Fibroblast of skin of right biceps (primary cell): ENCODE results near the gene SCGN.

ENCODE experiments used
- DNase-seq: peaks from one replicate; pipeline ENCODE4 v3.0.0-alpha.2; 2013

SCGN gene

DNA sequence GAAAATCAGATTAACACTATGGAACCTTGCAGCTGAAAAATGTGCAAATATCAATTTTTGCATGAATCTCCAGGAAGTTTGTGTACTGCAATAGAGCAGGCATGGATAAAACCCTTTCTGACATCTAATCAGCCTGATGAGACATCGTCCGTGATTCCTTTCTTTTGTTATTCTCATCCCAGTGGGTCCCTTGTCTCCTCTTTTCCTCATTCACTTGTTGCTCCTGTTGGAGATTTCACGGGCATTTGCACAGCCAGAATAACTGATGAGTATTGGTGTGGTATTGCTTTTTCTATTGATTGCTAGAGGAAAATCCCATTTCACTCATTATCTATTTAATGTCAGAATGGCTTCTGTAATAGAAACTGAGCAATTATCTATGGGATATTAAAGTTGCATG lies 39.9 kb downstream of the SCGN start:
- no peak for DNase-seq

DNA sequence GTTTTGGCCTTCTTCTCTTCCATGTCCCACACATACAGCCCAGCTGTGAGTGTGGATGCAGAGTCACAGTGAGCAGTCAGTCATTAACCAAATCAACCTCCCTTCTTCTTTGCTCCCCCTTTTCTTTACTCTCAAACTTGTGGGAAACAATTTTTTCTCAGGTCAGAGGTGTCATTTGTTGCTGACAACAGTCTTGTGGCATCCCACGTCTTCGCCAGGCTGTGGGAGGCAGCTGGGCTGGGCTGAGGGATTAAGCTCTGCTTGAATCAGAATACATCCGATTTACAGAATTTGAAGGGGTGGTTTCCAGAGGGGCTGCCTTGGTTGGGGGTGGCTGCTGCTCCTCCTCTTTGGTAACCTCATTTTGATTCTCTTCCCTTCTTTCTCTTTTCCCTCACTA lies 40.5 kb downstream of the SCGN start:
- DNase-seq = no peak

- DNase-seq = no peak
Observed at GRCh38 chr6:25694366-25694765, 42.4 kb downstream of the SCGN start.

- DNase-seq = no peak
Observed at GRCh38 chr6:25695671-25696070, 43.7 kb downstream of the SCGN start.

DNA sequence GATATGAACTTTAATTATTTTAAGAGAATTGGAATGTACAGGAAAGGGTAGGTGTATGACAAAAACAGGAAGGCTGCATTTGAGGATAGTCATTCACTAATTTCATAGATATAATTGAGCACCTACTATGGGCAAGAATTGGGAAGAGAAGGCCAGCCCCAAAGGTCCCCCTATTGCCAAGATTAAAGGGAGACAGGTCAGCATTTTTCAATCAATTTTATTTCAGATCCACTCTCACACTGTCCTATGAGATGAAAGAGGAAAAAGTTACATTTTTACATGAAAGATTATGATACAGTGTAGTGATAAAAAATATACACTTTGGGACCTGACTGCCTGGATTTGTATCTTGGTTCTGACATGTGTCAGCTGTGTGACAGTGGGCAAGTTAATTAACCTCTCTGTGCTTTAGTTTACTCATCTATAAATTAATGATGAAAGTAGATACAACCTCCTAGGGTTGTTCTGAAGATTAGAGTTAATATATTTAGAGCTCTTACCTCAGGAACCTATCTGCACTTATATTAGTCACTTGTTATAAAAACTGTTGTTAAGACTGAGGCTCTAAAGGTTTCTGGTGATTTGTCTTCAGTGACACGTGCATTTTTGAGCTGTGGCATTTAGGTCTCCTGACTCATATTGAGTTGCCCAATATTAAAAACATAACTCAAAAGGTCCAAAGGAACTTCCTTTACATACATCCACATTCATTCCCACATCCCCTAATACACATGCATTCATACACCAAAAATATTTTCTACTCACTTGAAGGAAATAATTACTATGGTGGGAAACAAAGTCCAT lies 45.7 kb downstream of the SCGN start:
- DNase-seq = no peak

GRCh38 chr6:25698631-25699030 lies 46.6 kb downstream of the SCGN start:
- DNase-seq = no peak

DNA sequence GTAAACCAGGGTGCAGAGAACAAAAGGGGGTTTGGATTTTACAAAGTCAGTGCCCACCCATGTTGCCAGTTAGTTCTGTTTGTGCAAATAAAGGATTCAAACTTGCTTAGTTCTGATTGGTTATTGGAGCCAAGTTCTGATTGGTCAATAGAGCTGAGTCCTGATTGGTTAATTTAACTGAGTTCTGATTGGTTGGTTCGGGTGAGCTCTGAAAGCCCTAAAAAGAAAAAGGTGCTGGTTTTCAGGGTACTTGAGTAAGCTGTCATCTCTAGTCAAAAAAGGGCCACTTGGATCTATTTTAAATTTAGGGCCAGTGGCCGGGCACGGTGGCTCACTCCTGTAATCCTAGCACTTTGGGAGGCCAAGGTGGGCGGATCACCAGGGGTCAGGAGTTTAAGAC lies 47.6 kb downstream of the SCGN start:
- no peak for DNase-seq

DNA sequence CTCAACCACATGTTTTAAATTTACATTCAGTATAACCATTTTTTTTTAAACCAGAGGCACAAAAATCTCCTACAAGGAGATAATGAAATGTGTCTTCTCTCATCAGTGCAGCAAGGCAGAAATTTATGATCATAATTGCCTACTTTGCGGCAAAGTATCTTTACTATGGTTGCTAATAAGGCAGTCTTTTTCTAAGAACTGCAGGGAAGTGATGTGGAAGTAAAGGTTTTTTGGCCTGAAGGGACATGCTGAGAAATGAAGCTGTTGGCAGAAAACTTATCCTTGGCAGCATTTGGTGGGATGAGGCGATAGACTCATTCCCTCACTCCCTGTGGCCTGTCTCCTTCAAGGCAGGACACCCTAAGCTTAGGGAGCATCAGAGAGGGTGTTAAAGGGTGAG lies 48.7 kb downstream of the SCGN start:
- DNase-seq = no peak

DNA sequence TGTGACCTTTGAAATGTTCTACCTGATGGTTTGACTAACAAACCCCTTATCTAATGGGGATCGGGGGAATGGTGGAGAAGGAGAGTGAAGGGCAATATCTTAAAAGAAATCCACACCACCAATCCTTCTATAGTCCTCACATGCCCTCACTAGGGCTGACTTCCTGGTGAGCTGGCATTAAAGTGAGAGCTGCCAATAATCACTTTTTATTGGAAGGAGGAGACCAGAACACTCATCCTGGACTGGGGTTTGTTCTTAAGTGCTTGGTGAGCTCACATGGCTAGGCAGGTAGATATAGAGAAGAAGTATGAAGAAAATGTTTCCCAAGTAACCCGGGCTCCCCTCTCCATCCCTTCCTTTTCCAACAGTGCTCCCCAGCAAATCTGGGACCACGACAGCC lies 49.8 kb downstream of the SCGN start:
- DNase-seq = no peak

DNA sequence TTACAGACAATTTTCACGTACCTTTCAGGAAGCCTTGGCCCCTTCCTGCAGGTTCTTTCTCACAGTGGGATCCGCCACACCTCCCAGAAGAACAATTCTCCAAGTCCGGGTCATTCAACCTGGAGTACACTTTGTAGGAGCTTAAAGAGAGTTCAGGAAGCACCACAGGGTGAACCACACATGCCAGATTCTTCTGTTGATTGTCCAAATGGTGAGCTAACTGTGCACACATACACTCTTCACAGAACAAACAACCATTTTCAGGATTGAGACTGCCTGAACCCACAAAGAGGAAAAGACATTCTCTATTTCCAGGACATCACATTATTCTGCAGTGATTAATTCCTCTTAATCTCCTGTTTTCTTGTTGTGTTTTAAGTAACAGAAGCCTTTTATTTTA lies 51.0 kb downstream of the SCGN start:
- DNase-seq = no peak

DNA sequence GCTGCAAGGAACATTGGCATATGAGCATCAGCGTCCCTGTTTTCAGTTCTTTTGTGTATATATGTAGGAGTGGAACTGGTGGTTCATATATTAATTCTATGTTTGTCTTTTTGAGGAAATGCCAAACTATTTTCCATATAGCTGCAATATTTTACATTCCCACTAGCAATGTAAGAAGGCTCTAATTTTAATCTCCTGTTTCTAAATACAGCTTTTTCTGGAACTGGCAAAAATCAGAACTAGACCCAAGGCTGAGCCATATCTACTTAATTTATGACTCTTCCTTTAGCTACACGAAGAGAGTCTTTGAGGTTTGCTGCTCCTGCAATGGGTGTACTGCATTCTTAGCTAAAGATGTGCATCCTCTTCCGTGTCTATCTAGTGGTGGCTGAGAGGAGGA lies 52.0 kb downstream of the SCGN start:
- DNase-seq = no peak

- DNase-seq = no peak
Observed at GRCh38 chr6:25706314-25707014, 54.4 kb downstream of the SCGN start.

GRCh38 chr6:25709761-25710160 lies 57.7 kb downstream of the SCGN start:
- no peak for DNase-seq

- DNase-seq = no peak
Observed at GRCh38 chr6:25710287-25710686, 58.3 kb downstream of the SCGN start.

GRCh38 chr6:25713824-25714223 lies 61.8 kb downstream of the SCGN start:
- DNase-seq = no peak

DNA sequence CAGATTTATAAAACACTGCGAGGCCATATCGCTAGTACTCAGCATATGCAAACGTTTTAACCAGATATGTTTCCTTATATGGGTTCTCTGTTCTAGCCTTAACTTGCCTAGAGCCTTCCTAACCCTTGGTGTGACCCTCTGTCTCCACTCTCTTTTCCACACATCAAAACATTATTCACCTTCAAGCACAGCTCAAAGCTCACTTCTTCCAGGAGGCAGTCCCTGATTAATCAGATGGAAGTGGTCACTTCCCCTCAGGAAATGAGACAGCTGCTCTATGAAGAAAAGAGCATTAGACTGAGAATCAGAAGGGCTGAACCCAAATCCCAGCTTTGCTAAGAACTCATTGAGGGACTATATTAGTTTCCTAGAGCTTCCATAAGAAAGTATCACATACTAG lies 62.8 kb downstream of the SCGN start:
- DNase-seq = no peak

- no peak for DNase-seq
Observed at GRCh38 chr6:25715794-25716193, 63.8 kb downstream of the SCGN start.

DNA sequence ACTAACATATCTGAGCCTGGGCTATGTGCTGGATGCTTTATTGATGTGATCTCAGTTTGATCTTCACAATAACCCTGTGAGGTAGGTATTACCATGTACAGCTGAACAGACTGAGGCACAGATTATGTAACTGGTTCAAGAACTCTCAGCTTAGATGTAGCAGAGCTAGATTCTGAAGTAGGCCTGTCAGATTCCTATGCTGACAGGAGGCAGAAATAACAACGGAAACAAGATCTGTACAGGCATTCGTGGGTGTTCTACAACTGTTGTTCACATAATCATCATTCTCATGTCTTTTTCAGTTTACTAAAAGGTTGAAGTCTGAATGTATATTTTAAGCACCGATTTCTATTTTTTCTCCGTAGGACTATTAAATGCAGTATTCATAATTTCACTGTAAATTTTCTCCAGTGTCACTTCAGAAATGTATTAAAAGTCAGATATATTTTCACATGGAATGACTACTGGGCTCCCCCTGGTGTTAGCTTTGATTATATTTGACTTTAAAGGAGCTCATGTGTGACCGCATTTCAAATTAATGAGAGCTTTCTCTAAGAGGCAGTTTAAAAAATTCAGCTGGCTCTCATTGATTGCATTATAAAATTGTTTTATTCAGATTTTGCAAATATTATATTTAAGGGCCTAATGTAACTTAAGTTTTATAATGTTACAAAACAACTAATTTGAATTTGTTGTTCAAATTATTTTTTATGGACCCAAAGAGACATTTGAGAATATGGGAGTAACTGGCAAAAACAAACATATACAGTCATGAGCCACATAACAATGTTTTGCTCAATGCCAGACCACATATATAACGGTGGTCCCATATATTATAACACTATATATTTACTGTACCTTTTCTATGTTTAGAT lies 66.1 kb downstream of the SCGN start:
- peak; percentile 21 for DNase-seq

DNA sequence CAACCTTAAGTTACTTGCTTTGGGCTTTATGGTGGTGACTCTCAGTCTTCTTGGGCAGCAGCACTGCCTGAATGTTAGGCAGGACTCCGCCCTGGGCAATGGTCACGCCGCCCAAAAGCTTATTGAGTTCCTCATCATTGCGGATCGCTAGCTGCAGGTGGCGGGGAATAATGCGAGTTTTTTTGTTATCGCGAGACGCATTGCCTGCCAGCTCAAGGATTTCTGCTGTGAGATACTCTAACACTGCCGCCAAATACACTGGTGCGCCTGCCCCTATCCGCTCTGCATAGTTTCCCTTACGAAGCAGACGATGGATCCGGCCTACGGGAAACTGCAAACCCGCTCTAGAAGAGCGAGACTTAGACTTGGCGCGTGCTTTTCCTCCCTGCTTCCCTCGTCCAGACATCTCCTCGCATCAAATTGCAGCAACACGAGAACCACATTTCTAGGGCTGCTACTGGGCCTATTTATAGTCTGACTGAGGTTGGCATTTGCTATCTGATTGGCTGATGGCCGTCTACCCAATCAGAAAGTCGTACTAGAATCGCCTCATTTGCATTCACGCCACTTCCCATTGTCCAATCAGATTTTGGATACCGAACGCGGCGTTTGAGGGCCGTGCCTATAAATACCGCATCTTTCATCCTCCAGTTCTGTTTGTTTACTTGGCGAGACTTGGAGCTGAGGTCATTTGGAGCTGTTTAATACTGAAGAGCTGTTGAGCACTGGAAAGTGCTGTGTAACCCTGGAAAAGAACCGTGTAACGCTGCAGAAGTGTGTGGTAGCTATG lies 74.3 kb downstream of the SCGN start:
- DNase-seq = no peak

GRCh38 chr6:25727028-25727427 lies 75.0 kb downstream of the SCGN start:
- no peak for DNase-seq

DNA sequence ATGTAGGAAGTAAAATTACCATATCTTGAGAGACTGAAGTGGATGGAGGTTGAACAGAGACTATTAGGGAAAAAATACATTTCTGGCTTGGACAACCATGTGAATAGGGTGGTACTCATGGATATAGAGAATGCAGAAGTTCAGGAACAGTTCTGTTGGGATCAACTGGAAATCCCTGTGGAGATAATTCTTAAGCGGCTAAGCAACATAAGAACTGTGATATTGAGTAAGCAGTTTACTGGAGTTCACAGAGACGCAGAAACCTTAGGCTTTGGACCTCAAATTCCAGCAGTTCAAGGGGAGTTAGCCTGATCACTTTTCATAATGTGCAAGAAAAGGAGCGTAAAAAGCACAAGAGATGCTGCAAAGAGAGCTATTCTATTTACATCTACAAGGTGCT lies 78.9 kb downstream of the SCGN start:
- no peak for DNase-seq

DNA sequence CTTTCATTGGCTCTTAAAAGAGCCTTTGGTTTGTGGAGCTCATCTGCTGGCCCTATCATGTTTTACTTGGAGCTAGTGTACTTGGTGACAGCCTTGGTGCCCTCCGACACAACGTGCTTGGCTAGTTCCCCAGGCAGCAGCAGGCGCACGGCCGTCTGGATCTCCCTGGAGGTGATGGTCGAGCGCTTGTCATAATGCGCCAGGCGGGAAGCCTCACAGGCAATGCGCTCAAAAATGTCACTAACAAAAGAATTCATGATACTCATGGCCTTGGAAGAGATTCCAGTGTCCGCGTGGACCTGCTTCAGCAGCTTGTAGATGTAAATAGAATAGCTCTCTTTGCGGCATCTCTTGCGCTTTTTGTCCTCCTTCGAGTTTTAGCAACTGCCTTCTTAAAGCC lies 79.7 kb downstream of the SCGN start:
- DNase-seq = no peak
